CD4-positive, alpha-beta T cell treated with Interleukin-2 at 100 ng/mL for 4 hours (primary cell): ENCODE data around the gene EDRF1.
"Not testable (repeated sequence)": the region's sequence is repeated elsewhere in the genome, so short reads cannot be mapped to it uniquely, and the experiment has no call there.

Experiments
- DNase-seq: peaks from one replicate; pipeline ENCODE4 v3.0.0-alpha.2; 2020; ENCODE audit warnings: low spot score

Gene EDRF1

DNA sequence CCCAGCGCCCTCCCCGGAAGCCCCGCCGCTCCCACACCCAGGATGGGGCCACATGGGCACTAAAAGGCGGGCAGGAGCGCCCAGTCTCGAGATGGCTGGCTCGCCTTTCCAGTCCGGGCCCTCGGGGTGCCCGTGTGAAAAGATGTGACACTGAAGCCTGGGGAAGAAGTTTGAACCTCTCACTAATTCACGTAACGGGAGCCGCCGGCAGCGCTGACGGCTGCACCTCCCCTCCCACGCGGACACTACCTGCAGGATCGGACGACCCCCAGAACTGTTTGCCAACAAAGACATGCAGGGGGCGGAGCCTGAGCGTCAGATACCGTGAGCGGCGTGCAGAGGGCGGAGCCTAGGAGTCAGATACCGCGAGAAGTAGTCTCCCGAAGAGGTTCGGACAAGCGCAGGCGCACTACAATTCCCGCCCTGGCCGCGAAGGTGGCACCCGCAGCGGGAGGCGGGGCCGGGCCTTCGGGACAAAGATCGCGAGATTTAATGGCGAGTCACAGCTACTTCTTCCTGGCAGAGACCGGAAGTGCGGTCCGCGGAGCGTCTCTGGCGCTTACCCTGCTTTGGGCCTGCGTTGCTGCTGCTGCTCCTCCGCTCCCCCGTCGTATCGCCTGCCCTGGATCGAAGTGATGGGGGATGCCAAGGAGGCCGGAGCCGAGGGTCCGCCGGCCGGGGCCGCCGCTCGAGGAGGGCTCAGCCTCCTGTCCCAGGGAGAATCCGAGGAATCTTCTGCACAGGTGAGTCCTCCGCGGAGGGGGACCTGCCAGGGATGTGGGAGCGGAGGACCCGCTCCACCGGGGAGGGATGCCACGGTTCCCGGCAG is at the start of gene EDRF1:
EDRF1 (plus strand) TSS at position 537 of the 829 bp plus-strand sequence; CDS start at position 636, 99 bp downstream.
- peak; percentile 100 for DNase-seq

DNA sequence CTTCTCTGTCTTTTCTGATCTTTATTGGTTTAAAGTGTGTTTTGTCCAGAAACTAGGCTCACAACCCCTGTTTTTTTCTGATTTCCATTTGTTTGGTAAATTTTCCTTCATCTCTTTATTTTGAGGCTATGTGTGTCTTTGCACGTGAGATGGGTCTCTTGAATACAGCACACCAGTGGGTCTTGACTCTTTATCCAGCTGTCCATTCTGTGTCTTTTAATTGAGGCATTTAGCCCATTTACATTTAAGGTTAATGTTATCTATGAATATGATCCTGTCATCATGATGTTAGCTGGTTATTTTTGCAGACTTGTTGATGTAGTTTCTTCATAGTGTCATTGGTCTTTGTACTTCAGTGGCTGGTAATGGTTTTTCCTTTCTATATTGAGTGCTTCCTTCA is 46.6 kb upstream of the EDRF1 start:
- DNase-seq: no peak

DNA sequence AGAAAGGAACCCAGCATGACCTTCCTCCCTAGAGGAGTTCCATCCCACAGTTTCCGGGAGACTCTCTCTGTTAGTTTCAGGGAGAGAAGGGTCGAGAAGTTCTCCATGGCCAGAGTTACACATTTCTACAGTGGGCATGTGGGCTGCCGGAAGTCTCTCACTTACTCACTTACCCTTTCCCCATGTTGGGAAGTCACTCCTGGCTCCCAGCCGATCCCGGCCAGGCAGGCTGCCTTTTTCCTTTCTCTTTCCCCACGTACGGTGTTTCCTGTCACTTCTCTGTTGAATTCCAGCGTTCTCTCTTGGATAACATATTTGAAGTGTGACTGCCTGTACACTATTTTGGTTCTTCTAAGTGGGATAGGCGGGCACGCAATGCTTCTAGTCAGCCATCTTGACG is 40.1 kb upstream of the EDRF1 start:
- DNase-seq: no peak

DNA sequence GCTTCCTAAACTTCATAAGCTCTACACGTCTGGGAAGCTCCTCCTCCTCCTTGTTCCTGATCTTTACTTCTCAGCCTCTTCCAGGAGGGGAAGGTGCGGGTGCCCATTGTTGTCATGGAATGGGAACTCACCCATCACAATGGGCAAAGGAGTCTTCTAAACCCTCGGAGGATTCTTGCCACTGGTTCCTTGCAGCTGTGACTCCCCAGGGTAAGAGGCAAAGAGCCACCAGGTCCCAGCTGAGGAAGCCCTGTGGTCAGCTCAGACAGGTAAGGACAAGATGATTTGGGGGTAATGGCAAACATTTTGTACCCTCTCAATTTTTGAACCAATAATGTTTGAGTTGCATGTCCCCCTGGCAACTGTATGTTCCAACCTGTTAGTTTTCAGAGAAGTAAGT is 36.4 kb upstream of the EDRF1 start, which contains the start of gene TEX36:
TEX36 (minus strand) TSS at position 101 of the 400 bp plus-strand sequence. CDS start 174 bp downstream, outside the sequence.
- DNase-seq: no peak

DNA sequence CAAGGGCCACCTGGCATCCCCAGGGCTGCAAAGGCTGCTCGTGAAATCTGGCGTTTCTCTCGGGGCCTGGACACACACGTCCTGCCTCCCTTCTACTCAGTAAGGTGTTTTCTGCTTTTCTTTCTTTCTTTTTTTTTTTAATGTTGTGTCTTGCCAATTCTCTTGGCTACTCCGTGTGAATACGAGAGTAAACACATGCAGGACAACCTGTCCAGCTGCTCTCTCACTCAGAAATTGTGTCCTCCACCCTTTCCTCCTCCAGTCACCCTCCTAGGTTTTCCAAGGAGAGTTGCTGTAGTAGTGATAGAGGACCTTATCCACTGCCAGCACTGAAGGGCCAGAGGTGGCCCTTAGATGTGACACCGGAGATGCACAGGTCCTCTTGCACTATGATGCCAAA is 35.7 kb upstream of the EDRF1 start:
- no peak for DNase-seq

DNA sequence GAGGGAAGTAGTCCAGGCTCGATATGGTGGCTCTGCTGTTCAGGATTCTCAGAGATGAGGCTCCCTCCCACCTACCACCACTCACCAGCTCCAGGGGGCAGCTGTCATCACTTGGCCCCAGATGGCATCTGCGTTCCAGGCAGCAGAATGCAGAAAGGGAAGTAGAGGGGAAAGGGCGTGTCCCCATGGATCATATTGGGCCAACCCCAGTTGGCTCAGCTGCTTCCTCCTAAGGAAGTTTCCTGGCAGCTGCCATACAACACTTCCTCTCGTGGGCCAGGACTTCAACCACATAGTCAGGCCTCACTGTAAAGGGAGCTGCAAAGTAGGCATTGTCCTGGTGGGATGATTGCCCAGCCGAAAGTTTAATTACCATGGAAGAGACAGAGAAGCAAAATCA is 34.9 kb upstream of the EDRF1 start:
- DNase-seq: no peak

- no peak for DNase-seq
Observed at GRCh38 chr10:125687507-125688185, 31.9 kb upstream of the EDRF1 start.

DNA sequence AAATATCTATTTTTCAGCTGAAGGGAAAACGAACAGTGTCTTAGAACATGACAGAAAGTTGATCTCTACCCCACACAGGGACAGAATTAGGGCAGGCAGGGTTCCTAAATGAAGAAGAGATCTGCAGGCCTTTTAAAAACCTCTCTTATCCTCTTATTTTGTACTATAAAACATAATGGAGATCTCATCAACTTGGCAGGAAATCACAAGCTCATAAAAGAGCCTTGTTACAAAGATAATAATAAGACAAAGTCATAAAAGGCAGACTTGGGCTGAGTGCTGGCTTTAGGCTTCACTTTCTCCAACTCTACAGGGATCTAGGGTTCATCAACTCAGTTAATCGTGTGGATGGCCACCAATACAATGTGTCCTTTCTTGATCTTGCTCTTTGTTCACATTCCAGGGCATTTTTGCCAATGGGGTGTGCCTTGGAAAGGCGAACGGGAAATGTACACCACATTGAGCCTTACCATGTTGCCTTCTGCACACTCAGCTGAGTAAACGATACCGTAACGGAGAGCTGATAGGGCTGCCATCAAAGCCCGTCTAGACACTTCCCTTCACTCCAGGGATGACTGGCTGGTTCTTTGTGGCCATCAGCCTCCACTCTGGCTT is 29.4 kb upstream of the EDRF1 start:
- DNase-seq: no peak

DNA sequence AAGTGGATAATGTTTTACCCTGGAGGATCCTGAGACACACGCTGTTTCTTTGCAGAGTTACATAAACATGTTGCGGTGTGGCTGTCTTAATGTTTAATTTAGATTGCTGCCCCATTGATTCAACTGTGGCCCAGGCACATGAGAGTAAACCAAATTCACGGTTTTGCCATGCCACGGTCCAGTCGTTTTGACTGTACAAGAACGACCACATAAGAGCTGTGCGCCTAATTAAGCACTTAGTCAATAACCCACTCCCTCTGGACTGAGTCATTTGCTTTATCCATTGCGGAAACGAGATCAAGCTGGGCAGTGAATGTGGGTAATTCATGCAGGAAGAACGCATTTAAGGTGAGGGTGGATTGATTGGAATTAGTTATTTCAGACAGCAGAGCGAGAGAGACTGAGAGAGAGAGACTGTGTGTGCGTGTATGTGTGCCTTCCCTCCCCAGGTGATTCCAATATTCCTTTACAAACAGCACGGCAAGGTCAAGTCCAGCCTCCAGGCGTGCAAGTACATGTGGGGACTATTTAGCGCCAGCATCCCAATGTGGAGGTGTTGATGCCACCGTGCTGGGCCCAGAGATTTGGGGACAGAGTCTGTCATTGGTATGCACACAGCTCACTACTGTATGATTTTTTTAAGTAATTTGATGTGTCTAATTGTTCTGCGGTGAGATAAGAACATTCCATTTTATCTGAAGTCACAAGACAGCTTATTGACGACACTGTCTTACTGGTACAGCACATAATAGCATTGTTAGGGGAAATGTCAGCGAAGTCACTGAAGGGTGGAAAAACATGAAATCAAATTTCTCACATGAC is 28.1 kb upstream of the EDRF1 start:
- no peak for DNase-seq

DNA sequence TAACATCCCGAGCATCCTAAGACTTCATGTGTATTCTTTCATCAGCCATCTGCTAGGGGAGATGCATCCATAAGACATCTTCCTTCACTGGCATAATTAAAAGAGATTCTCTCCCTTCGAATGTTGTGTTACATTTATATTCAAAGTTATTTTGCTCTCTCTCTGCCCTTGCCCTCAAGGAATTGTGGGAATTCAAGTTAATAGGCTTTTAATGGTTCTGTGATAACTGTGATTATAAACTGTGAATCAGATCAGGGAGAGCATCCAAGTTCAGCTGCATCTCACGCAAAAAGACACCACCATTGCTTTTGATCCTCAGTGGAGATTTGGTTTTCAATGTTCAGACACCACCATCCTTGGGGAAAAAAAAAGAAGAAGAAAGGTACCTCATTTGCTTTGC is 27.3 kb upstream of the EDRF1 start:
- DNase-seq: no peak

GRCh38 chr10:125692601-125693523 is 26.6 kb upstream of the EDRF1 start:
- DNase-seq: no peak

GRCh38 chr10:125693524-125693847 is 26.0 kb upstream of the EDRF1 start:
- DNase-seq: no peak

DNA sequence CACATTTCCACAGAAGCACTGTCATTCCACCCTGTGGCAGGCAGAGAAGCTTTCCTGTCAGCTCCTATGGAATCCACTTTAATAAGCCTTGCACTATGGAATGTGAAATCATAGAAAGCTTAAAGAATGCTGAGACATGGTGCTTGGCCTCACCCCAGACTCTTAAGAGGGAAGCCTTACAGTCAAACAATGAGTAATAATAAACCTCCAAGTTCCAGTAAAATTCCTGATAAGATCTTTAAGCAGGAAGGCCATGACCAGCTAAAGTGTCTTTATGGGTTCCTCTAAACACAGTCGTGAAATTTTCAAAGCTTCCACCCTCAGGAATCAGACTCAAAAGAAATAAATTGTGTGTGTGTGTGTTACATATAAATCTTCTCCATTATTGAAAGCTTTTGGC is 24.6 kb upstream of the EDRF1 start:
- no peak for DNase-seq

- not testable (repeated sequence) for DNase-seq
Observed at GRCh38 chr10:125696884-125697283, 22.6 kb upstream of the EDRF1 start.

DNA sequence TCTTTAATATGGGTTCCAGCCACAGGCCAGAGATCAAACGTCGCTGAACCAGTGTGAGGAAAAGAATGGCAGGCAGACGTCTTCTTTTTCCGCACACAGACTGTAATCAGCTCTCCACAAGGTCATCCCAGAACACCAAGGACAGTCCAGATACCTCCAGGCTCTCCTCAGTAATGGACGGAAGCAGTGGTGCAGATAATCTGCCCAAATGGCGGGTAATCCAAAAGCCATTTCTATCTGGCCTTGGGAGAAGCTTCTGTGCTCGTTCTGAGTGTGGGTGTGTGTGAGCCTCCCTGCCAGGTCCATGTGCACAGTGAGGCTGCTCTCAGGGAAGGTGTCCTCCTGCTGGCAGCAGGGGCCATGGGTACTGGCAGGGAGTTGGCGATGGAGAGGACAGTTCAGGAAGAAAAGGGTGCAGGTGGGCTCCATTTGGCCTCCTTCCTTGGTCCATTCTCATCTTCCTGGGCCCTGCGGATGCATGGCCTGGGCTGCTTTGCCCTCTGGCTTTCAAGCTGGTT is 21.0 kb upstream of the EDRF1 start:
- DNase-seq: no peak

GRCh38 chr10:125699562-125700143 is 19.9 kb upstream of the EDRF1 start:
- no peak for DNase-seq

GRCh38 chr10:125700355-125700911 is 19.1 kb upstream of the EDRF1 start:
- DNase-seq: no peak

DNA sequence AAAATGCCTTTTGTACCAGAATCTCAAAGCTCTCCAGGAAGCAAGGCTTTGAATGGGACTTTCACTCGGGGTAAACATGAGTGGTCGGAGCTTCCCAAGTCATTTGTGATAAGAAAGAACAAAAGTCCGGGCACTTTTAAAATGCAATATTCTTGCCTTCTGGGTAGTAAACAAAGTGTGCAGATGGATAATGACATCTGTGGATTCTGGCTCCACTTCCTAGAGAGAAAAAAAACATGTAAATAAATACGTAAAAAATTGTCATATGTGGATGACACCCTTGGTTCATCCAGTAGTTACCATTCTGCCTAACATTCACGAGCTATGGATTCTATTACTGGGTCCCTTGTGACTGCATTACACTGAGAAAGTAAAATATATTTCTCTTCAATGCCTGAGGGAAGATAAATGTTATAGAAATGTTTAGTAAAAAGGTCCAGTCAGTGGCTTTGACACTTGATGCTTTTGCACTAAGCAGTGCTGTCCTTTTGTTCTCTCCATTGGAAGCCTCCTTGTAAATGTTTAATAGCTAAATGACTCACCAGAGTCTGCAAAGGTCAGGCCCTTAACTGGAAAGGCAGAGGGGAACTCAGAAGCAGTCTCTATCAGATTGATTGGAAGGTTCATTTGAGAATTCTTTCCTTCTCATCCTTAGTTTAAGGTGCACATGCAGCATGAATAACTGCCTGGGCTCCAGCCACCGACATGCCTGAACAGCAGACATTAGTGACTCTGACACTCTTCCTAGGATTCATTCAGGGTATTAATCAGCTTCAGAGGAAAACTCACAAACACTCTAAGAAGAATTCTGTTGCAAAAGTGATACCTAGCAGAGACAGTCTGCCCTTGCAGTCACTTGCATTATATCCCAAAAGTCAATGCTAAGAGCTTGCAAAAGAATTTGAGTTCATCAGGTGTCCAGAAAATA is 11.7 kb upstream of the EDRF1 start:
- no peak for DNase-seq

DNA sequence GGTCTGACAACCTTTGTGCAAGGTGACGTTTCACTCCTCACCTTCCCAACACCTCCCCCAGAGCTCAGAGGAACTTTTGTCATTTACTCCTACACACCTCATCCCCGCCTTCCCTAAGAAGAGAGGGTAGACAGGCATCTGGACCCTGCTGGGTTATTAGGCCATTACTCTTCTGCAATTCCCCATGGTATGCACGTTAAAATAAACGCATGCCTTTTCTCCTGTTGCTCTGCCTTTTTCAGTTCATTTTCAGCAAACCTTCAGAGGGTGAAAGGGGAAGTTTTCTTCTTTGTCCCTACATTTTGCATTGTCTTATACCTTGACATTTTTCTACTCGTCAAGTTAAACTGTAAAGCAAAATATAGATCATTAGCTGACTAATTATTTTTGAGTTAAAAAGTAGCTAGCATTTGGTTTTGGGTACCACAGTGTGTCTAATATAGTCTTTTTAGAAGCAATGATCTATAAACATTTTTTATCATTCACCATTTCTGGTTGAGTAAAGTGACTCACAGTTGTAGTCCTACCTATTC is 10.5 kb upstream of the EDRF1 start:
- no peak for DNase-seq
